Activated naive CD4-positive, alpha-beta T cell treated with anti-CD3 and anti-CD28 coated beads for 36 hours (primary cell): Measurements from ENCODE around the gene SEC63. TPM values are rescaled to one million over a fixed set of nuclear protein-coding genes. Genes with fewer than 3 reads are reported as not detected.
A peak's percentile ranks its signal among the peaks of the same experiment; 100 is the strongest.
"Not testable (repeated sequence)": the region's sequence is repeated elsewhere in the genome, so short reads cannot be mapped to it uniquely, and the experiment has no call there.

Experiments used
- CTCF ChIA-PET: fragments of 350-600 bp; sonication (Branson Sonifier 250); formaldehyde crosslinking; loops from one replicate; lab custom pipeline; 2021; ENCODE audit warnings: antibody characterized with exemption; lab: Charles Lee
- DNase-seq: peaks from one replicate; pipeline ENCODE4 v3.0.0-alpha.2; 2020
- H3K27ac Mint-ChIP-seq: one replicate; pipeline ENCODE4 v1.8.0; 2021; ENCODE audit warnings: mild to moderate bottlenecking, mixed read lengths
- H3K27me3 Mint-ChIP-seq: one replicate; pipeline ENCODE4 v1.8.0; 2021; ENCODE audit warnings: low read depth, mixed read lengths
- H3K36me3 Mint-ChIP-seq: one replicate; pipeline ENCODE4 v1.8.0; 2021; ENCODE audit warnings: low read depth, mixed read lengths
- H3K4me1 Mint-ChIP-seq: one replicate; pipeline ENCODE4 v1.8.0; 2021; ENCODE audit warnings: low read depth, mixed read lengths
- H3K4me3 Mint-ChIP-seq: one replicate; pipeline ENCODE4 v1.8.0; 2021; ENCODE audit warnings: mild to moderate bottlenecking, moderate library complexity, mixed read lengths
- H3K9me3 Mint-ChIP-seq: one replicate; pipeline ENCODE4 v1.8.0; 2021; ENCODE audit warnings: mixed read lengths
- intact Hi-C: fragments of 100-400 bp; cut with micrococcal nuclease; formaldehyde crosslinking; loops from one replicate; pipeline ENCODE4 v1.15.1; 2023
- total RNA-seq, 2 experiments: library from RNA; stranded (reverse); gene quantifications; one replicate each; pipeline ENCODE4 v1.2.3, GENCODE V29; 2021

Gene SEC63
- 10 to 100 TPM; 78.3 to 86.5 TPM for total RNA-seq

GRCh38 chr6:107957909-107958688 is at the start of gene SEC63:
Gene SEC63, minus strand, starts transcription at chr6:107958208. Its CDS starts 199 bp downstream, at chr6:107958009.
- Mint-ChIP-seq H3K36me3 (peaks cover 22% of the 10 kb centered on the region), H3K9me3 (no peaks in the 10 kb centered on the region), H3K27ac (peak within 1 kb of the TSS; percentile 94), H3K4me3 (peak within 1 kb of the TSS; percentile 97), H3K27me3 (no peaks in the 10 kb centered on the region), H3K4me1 (peaks cover 32% of the 10 kb centered on the region)
- intact Hi-C loops, result loop anchor here (1.0 to 10.0 kb wide), 13 partner anchors 15 to 1443 kb away; partner anchors contain the start of genes AFG1L, CD164, CEP57L1 and MTRES1
- DNase-seq, result peak; percentile 98
- CTCF ChIA-PET, result interaction anchor here (0.6 to 1.0 kb wide), 4 partner anchors 14 to 91 kb away, joined by 3 to 5 read pairs (median 3); no protein-coding TSS in a partner anchor

- intact Hi-C loops, result no loop called here
- no peak overlapping the region for H3K27ac Mint-ChIP-seq
- CTCF ChIA-PET, result interaction anchor here (0.5 to 1.0 kb wide), 2 partner anchors 13 to 34 kb away, joined by 3 to 5 read pairs; no protein-coding TSS in a partner anchor
- DNase-seq, result no peak
- no peak overlapping the region for H3K4me3 Mint-ChIP-seq
- peaks cover 14% of the 10 kb centered on the region for H3K9me3 Mint-ChIP-seq
- H3K4me1 Mint-ChIP-seq, result peaks cover 2% of the 10 kb centered on the region
- H3K36me3 Mint-ChIP-seq, result peaks cover 9% of the 10 kb centered on the region
- no peaks in the 10 kb centered on the region for H3K27me3 Mint-ChIP-seq
Measured at GRCh38 chr6:108005961-108006360, 48.0 kb upstream of the SEC63 start.

GRCh38 chr6:108004861-108005260 is 46.9 kb upstream of the SEC63 start:
- CTCF ChIA-PET, result interaction anchor here (0.6 kb wide), 1 partner anchor 670 kb away, joined by 3 read pairs; no protein-coding TSS in a partner anchor

GRCh38 chr6:108002365-108003221 is 44.6 kb upstream of the SEC63 start:
- no peak overlapping the region for H3K4me3 Mint-ChIP-seq
- no peak overlapping the region for H3K27ac Mint-ChIP-seq
- no peak for DNase-seq
- no peaks in the 10 kb centered on the region for H3K27me3 Mint-ChIP-seq
- no peaks in the 10 kb centered on the region for H3K36me3 Mint-ChIP-seq
- H3K4me1 Mint-ChIP-seq, result no peaks in the 10 kb centered on the region
- CTCF ChIA-PET, result no interaction called here
- intact Hi-C loops, result no loop called here
- H3K9me3 Mint-ChIP-seq, result no peaks in the 10 kb centered on the region

More at GRCh38 chr6:108004861-108005260, 46.9 kb upstream of the SEC63 start:
- Mint-ChIP-seq H3K4me1 (peaks cover 2% of the 10 kb centered on the region), H3K27me3 (no peaks in the 10 kb centered on the region), H3K27ac (no peak overlapping the region), H3K36me3 (peaks cover 9% of the 10 kb centered on the region), H3K9me3 (peaks cover 14% of the 10 kb centered on the region), H3K4me3 (no peak overlapping the region)
- no peak for DNase-seq
- intact Hi-C loops, result no loop called here

GRCh38 chr6:108001696-108002231 is 43.8 kb upstream of the SEC63 start:
- H3K27ac Mint-ChIP-seq, result no peak overlapping the region
- intact Hi-C loops, result no loop called here
- H3K4me3 Mint-ChIP-seq, result no peak overlapping the region

GRCh38 chr6:108000259-108000658 is 42.3 kb upstream of the SEC63 start:
- intact Hi-C loops, H3K36me3 Mint-ChIP-seq, H3K27me3 Mint-ChIP-seq, H3K27ac Mint-ChIP-seq, H3K4me3 Mint-ChIP-seq, H3K4me1 Mint-ChIP-seq, CTCF ChIA-PET, H3K9me3 Mint-ChIP-seq, DNase-seq: not testable (repeated sequence)

More at GRCh38 chr6:108001696-108002231, 43.8 kb upstream of the SEC63 start:
- Mint-ChIP-seq H3K4me1 (no peaks in the 10 kb centered on the region), H3K36me3 (no peaks in the 10 kb centered on the region), H3K27me3 (no peaks in the 10 kb centered on the region), H3K9me3 (no peaks in the 10 kb centered on the region)
- CTCF ChIA-PET, result no interaction called here
- no peak for DNase-seq

- no peak for DNase-seq
- H3K4me1 Mint-ChIP-seq, result no peaks in the 10 kb centered on the region
- intact Hi-C loops, result no loop called here
- H3K27me3 Mint-ChIP-seq, result no peaks in the 10 kb centered on the region
- H3K36me3 Mint-ChIP-seq, result no peaks in the 10 kb centered on the region
- CTCF ChIA-PET, result no interaction called here
- no peaks in the 10 kb centered on the region for H3K9me3 Mint-ChIP-seq
- no peak overlapping the region for H3K4me3 Mint-ChIP-seq
- H3K27ac Mint-ChIP-seq, result no peak overlapping the region
Measured at GRCh38 chr6:107999341-107999740, 41.3 kb upstream of the SEC63 start.

- Mint-ChIP-seq H3K36me3 (no peaks in the 10 kb centered on the region), H3K9me3 (no peaks in the 10 kb centered on the region), H3K4me3 (no peak overlapping the region), H3K27ac (no peak overlapping the region), H3K4me1 (no peaks in the 10 kb centered on the region), H3K27me3 (no peaks in the 10 kb centered on the region)
- CTCF ChIA-PET, result interaction anchor here (0.6 kb wide), 1 partner anchor 8 kb away, joined by 3 read pairs; no protein-coding TSS in a partner anchor
- intact Hi-C loops, result no loop called here
- DNase-seq, result no peak
Measured at GRCh38 chr6:107991772-107992550, 34.0 kb upstream of the SEC63 start.

GRCh38 chr6:107991061-107991460 is 33.1 kb upstream of the SEC63 start:
- no peaks in the 10 kb centered on the region for H3K9me3 Mint-ChIP-seq
- no peaks in the 10 kb centered on the region for H3K27me3 Mint-ChIP-seq
- no peaks in the 10 kb centered on the region for H3K4me1 Mint-ChIP-seq
- intact Hi-C loops, result no loop called here
- no peaks in the 10 kb centered on the region for H3K36me3 Mint-ChIP-seq
- H3K4me3 Mint-ChIP-seq, result no peak overlapping the region
- H3K27ac Mint-ChIP-seq, result no peak overlapping the region
- CTCF ChIA-PET, result no interaction called here
- DNase-seq, result no peak

- CTCF ChIA-PET, H3K4me1 Mint-ChIP-seq, H3K27me3 Mint-ChIP-seq, intact Hi-C loops, H3K4me3 Mint-ChIP-seq, H3K27ac Mint-ChIP-seq, H3K36me3 Mint-ChIP-seq, H3K9me3 Mint-ChIP-seq, DNase-seq: not testable (repeated sequence)
Measured at GRCh38 chr6:107990587-107990986, 32.6 kb upstream of the SEC63 start.

- Mint-ChIP-seq H3K27me3 (no peaks in the 10 kb centered on the region), H3K36me3 (no peaks in the 10 kb centered on the region)
Measured at GRCh38 chr6:107989166-107990094, 31.4 kb upstream of the SEC63 start.

More at GRCh38 chr6:107989166-107990094, 31.4 kb upstream of the SEC63 start:
- Mint-ChIP-seq H3K27ac (no peak overlapping the region), H3K4me3 (no peak overlapping the region), H3K4me1 (no peaks in the 10 kb centered on the region), H3K9me3 (no peaks in the 10 kb centered on the region)
- CTCF ChIA-PET, result interaction anchor here (0.7 kb wide), 2 partner anchors 8 to 30 kb away, joined by 3 read pairs; no protein-coding TSS in a partner anchor
- intact Hi-C loops, result no loop called here
- DNase-seq, result no peak
